ENCODE data around the gene ELMO1.

DNA sequence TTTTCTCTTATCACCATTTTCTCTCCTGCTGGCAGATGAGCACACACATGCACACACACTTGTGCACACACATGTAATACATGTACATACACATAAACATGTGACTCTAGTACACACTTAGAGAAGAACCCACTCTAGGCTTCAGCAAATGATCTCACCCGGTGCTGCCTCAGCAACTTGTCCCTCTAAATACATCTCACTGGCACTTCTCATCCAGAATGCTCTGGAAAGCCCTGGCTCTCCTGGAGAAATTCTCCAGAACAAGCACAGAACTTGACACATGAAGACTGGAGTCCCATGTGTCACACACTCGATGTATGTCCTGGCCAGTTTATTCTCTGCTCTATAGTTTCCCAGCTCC lies 254.9 kb downstream of the ELMO1 start:
- TF ChIP-seq CTCF (IDR thresholded peaks at IDR 0.05) (no peak), POLR2A (IDR thresholded peaks at IDR 0.05) (no peak)

All from adrenal gland (tissue), 5 donors.